ENCODE data around the gene SHFL. TPM values are rescaled to one million over a fixed set of nuclear protein-coding genes. Genes with fewer than 3 reads are reported as not detected.

The SHFL gene
- total RNA-seq, 6 experiments from 2014 or later: 68.5 to 119 (median 88.9) TPM

DNA sequence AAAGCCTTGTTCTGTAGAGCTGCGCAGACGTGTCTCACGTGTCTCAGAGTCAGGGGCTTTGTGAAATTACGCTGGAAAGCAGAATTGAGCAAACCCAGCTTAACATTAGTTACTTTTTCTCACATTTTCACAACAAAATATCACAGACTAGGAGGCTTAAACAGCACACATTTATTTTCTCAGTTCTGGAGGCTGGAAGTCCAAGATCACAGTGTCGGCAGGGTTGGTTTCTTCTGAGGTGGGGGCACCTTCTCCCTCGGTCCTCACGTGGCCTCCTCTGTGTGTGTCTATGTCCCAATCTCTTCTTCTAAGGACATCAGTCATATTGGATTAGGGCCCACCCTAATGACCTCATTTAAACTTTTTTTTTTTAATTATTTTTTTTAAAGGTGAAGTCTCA, 38.3 kb downstream of the SHFL start:
- no peak for DNase-seq
- Histone ChIP-seq H3K9me3 (no peaks in the 10 kb centered on the region), H3K4me1 (no peaks in the 10 kb centered on the region), H3K27ac (no peak overlapping the region), H3K27me3 (no peaks in the 10 kb centered on the region), H3K4me3 (no peak overlapping the region), H3K36me3 (no peaks in the 10 kb centered on the region)
- intact Hi-C loops (cut with DNase I): no loop called here
- WGBS (ENCODE audit: insufficient coverage, low coverage, low lambda C conversion rate, missing lambda C conversion rate): 90% methylated on average over 6 of the region's 7 CpGs
- no peak for ATAC-seq
- no peak for TF ChIP-seq POLR2A (IDR thresholded peaks at IDR 0.05)
- TF ChIP-seq, protein P1, sequence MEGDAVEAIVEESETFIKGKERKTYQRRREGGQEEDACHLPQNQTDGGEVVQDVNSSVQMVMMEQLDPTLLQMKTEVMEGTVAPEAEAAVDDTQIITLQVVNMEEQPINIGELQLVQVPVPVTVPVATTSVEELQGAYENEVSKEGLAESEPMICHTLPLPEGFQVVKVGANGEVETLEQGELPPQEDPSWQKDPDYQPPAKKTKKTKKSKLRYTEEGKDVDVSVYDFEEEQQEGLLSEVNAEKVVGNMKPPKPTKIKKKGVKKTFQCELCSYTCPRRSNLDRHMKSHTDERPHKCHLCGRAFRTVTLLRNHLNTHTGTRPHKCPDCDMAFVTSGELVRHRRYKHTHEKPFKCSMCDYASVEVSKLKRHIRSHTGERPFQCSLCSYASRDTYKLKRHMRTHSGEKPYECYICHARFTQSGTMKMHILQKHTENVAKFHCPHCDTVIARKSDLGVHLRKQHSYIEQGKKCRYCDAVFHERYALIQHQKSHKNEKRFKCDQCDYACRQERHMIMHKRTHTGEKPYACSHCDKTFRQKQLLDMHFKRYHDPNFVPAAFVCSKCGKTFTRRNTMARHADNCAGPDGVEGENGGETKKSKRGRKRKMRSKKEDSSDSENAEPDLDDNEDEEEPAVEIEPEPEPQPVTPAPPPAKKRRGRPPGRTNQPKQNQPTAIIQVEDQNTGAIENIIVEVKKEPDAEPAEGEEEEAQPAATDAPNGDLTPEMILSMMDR (IDR thresholded peaks at IDR 0.05): no peak

DNA sequence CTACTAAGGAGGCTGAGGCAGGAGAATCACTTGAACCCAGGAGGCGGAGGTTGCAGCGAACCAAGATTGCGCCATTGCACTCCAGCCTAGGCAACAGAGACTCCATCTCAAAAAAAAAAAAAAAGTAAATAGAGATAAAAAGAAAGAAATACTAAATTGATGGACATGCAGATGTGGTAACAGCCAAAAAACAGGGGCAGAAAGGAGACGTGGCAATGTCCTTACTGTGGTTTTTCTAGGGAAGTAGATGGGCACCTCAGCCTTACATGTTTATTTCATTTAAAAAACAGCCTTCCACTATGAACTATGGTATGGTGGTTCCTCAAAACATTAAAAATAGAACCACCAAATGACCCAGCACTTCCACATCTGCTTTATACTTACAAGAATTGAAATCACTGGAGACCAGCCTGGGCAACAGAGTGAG, 40.1 kb downstream of the SHFL start:
- Histone ChIP-seq H3K4me1 (no peaks in the 10 kb centered on the region), H3K4me3 (no peak overlapping the region), H3K9me3 (no peaks in the 10 kb centered on the region), H3K27me3 (no peaks in the 10 kb centered on the region), H3K27ac (no peak overlapping the region), H3K36me3 (no peaks in the 10 kb centered on the region)
- intact Hi-C loops (cut with DNase I): no loop called here
- ATAC-seq: peak in 3 of 4 donors; percentile 44 to 62 (median 60)
- no peak for TF ChIP-seq POLR2A (IDR thresholded peaks at IDR 0.05)
- WGBS (ENCODE audit: insufficient coverage, low coverage, low lambda C conversion rate, missing lambda C conversion rate): 73% methylated on average over 4 of the region's 4 CpGs
- no peak for DNase-seq

DNA sequence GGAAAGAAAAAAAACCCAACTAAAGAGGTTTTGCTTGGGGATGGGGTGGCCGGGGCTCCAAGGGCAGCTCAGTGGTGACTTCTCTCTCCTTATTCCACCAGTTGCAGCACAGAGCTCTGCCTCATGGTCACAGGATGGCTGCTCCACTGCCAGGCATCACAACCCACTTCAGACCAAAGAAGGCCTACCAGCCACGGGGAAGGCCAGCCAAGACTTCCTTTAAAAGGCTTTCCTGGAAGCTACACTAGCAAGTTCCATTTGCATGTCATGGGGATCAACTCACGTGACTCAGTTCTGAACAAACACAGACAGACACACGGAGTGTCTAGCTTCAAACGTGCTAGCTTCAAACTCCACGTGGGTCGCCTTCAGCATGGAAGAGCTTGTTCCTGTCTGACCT, 46.8 kb downstream of the SHFL start:
- DNase-seq (no peak), ATAC-seq (no peak)
- H3K27ac ChIP-seq: no peak overlapping the region
- H3K36me3 ChIP-seq: peaks cover 0 to 33% (median 7%) of the 10 kb centered on the region in 4 donors
- WGBS (ENCODE audit: insufficient coverage, low coverage, low lambda C conversion rate, missing lambda C conversion rate): 92% methylated on average over 6 of the region's 7 CpGs
- no peaks in the 10 kb centered on the region for H3K4me1 ChIP-seq
- intact Hi-C loops (cut with DNase I): no loop called here
- no peaks in the 10 kb centered on the region for H3K27me3 ChIP-seq
- TF ChIP-seq POLR2A (IDR thresholded peaks at IDR 0.05): no peak
- TF ChIP-seq, protein P1 (IDR thresholded peaks at IDR 0.05): no peak
- H3K9me3 ChIP-seq: no peaks in the 10 kb centered on the region
- H3K4me3 ChIP-seq: no peak overlapping the region

DNA sequence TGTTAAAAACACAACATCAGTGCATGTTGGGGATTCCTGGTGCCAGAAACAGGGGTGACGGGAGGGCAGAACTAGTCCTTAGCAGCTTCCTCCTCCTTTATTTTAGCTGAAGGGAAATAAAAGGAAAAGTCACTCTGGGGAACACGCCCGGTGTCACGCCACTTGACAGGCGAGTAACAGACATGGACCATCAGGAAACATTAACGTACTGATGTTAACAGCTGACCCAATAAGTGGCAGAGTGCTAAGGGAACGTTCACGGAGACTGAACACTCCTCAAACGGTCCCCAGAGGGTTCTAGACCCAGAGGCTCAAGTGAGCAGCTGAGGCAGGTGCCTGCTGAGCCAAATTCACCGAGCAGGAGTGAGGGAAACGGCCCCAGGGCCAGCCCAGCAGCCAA, 47.5 kb downstream of the SHFL start:
- ATAC-seq (no peak), DNase-seq (no peak)
- 74% methylated on average over 4 of the region's 11 CpGs for WGBS (ENCODE audit: insufficient coverage, low coverage, low lambda C conversion rate, missing lambda C conversion rate)
- no peaks in the 10 kb centered on the region for H3K27me3 ChIP-seq
- H3K9me3 ChIP-seq: no peaks in the 10 kb centered on the region
- H3K27ac ChIP-seq: no peak overlapping the region
- intact Hi-C loops (cut with DNase I): no loop called here
- H3K36me3 ChIP-seq: peaks cover 0 to 40% (median 7%) of the 10 kb centered on the region in 4 donors
- no peaks in the 10 kb centered on the region for H3K4me1 ChIP-seq
- no peak for TF ChIP-seq POLR2A (IDR thresholded peaks at IDR 0.05)
- TF ChIP-seq, protein P1 (IDR thresholded peaks at IDR 0.05): no peak
- H3K4me3 ChIP-seq: no peak overlapping the region

DNA sequence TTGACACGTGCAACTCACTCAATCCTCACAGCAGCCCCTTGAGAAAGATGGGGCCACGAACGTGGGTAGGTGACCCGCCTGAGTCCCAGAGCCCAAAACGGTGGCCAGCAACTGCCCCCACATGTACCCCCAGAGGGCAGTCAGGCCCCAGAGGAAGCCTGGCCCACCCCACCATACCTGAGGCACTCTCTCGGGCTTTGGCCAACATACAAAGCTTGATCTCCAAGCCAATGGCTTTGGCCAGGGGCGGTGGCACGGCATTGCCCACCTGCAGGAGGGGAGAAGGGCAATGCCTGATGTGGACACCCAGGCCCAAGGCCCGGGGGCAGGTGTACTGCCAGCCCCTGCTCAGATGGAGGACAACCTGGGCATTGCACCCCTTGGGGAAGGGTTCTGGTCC, 47.9 kb downstream of the SHFL start:
- no CpG with 5 or more reads among the region's 9 CpGs for WGBS (ENCODE audit: insufficient coverage, low coverage, low lambda C conversion rate, missing lambda C conversion rate)
- TF ChIP-seq POLR2A (IDR thresholded peaks at IDR 0.05): no peak
- TF ChIP-seq, protein P1 (IDR thresholded peaks at IDR 0.05): no peak
- no peaks in the 10 kb centered on the region for H3K9me3 ChIP-seq
- no peak overlapping the region for H3K27ac ChIP-seq
- intact Hi-C loops (cut with DNase I): no loop called here
- H3K4me1 ChIP-seq: no peaks in the 10 kb centered on the region
- no peak for DNase-seq
- no peaks in the 10 kb centered on the region for H3K27me3 ChIP-seq
- ATAC-seq: no peak
- no peak overlapping the region for H3K4me3 ChIP-seq
- H3K36me3 ChIP-seq: peaks cover 0 to 42% (median 7%) of the 10 kb centered on the region in 4 donors

Measured in right lobe of liver (tissue), 6 donors.